WTC11 (cell line): ENCODE results near the gene INHBC. TPM values are rescaled to one million over a fixed set of nuclear protein-coding genes. Genes with fewer than 3 reads are reported as not detected.

Experiments
- ATAC-seq: fragments of 200-7000 bp; cut with Tn5 transposase; 2 replicates; pipeline ENCODE4 v1.10.0; 2021; ENCODE audit warnings: mild to moderate bottlenecking, moderate library complexity
- CTCF ChIA-PET: fragments of 300-600 bp; sonication (Branson Sonifier 250); formaldehyde crosslinking; loops from one replicate; lab custom pipeline; 2021; ENCODE audit warnings: antibody characterized with exemption; lab: Charles Lee
- POLR2A ChIA-PET: fragments of 350-600 bp; sonication (Branson Sonifier 250); formaldehyde crosslinking; loops from one replicate; lab custom pipeline; 2021; ENCODE audit warnings: antibody characterized with exemption; lab: Charles Lee
- DNase-seq: peaks from one replicate; pipeline ENCODE4 v3.0.0; 2021; ENCODE audit warnings: low spot score
- H3K27ac Mint-ChIP-seq: 2 replicates; pipeline ENCODE4 v1.8.0; 2021; ENCODE audit warnings: mixed read lengths
- H3K27me3 Mint-ChIP-seq: 2 replicates; pipeline ENCODE4 v1.8.0; 2021; ENCODE audit warnings: low read depth, mild to moderate bottlenecking, moderate library complexity, mixed read lengths
- H3K36me3 Mint-ChIP-seq: 2 replicates; pipeline ENCODE4 v1.8.0; 2021; ENCODE audit warnings: mixed read lengths
- H3K4me1 Mint-ChIP-seq: 2 replicates; pipeline ENCODE4 v1.8.0; 2022; ENCODE audit warnings: mixed read lengths
- H3K4me3 Mint-ChIP-seq: 2 replicates; pipeline ENCODE4 v1.8.0; 2021; ENCODE audit warnings: mild to moderate bottlenecking, moderate library complexity, mixed read lengths
- H3K9me3 Mint-ChIP-seq: 2 replicates; pipeline ENCODE4 v1.8.0; 2021; ENCODE audit warnings: mixed read lengths
- AFF4 ChIP-seq: sonication (generic); formaldehyde crosslinking; IDR thresholded peaks from 2 replicates; pipeline ENCODE4 v1.8.1; 2023; ENCODE audit warnings: mild to moderate bottlenecking, missing genetic modification reagents, borderline replicate concordance
- CDX4 ChIP-seq: fragments of 250-450 bp; sonication (Bioruptor Pico); IDR thresholded peaks from 2 replicates; pipeline ENCODE4 v1.9.0; 2021; ENCODE audit warnings: moderate library complexity, mild to moderate bottlenecking, inconsistent platforms, borderline replicate concordance
- FOXP4 ChIP-seq: sonication (generic); formaldehyde crosslinking; IDR thresholded peaks from 2 replicates; pipeline ENCODE4 v1.8.0; 2022; ENCODE audit warnings: mild to moderate bottlenecking, missing genetic modification reagents
- GABPB1 ChIP-seq: sonication (generic); formaldehyde crosslinking; IDR thresholded peaks from 2 replicates; pipeline ENCODE4 v1.8.1; 2023; ENCODE audit warnings: mild to moderate bottlenecking, missing genetic modification reagents
- HMGA2 ChIP-seq: fragments of 250-450 bp; sonication (Bioruptor Pico); IDR thresholded peaks from 2 replicates; pipeline ENCODE4 v1.4.0; 2021; ENCODE audit warnings: mild to moderate bottlenecking, moderate library complexity
- JUN ChIP-seq: sonication (generic); formaldehyde crosslinking; IDR thresholded peaks from 2 replicates; pipeline ENCODE4 v1.8.0; 2023; ENCODE audit warnings: mild to moderate bottlenecking, missing genetic modification reagents
- KAT7 ChIP-seq: sonication (generic); formaldehyde crosslinking; IDR thresholded peaks from 2 replicates; pipeline ENCODE4 v1.8.1; 2023; ENCODE audit warnings: missing genetic modification reagents, mild to moderate bottlenecking, borderline replicate concordance
- NR2C2 ChIP-seq: sonication (generic); formaldehyde crosslinking; IDR thresholded peaks from 2 replicates; pipeline ENCODE4 v1.8.0; 2022; ENCODE audit warnings: mild to moderate bottlenecking, missing genetic modification reagents
- SOX15 ChIP-seq: fragments of 250-450 bp; sonication (Bioruptor Pico); IDR thresholded peaks from 2 replicates; pipeline ENCODE4 v1.9.0; 2021; ENCODE audit warnings: mild to moderate bottlenecking
- TCF7 ChIP-seq: sonication (generic); formaldehyde crosslinking; IDR thresholded peaks from 2 replicates; pipeline ENCODE4 v1.8.0; 2022; ENCODE audit warnings: mild to moderate bottlenecking, low read depth, missing genetic modification reagents, moderate library complexity
- TEAD1 ChIP-seq: sonication (generic); formaldehyde crosslinking; IDR thresholded peaks from 2 replicates; pipeline ENCODE4 v1.8.0; 2022; ENCODE audit warnings: mild to moderate bottlenecking, missing genetic modification reagents
- TP53 ChIP-seq: sonication (generic); formaldehyde crosslinking; IDR thresholded peaks from 2 replicates; pipeline ENCODE4 v1.8.1; 2023; ENCODE audit warnings: mild to moderate bottlenecking, missing genetic modification reagents
- ZNF396 ChIP-seq: fragments of 250-450 bp; sonication (Bioruptor Pico); IDR thresholded peaks from 2 replicates; pipeline ENCODE4 v1.8.0; 2021; ENCODE audit warnings: mild to moderate bottlenecking, moderate library complexity, borderline replicate concordance
- total RNA-seq: library from RNA; stranded (reverse); gene quantifications from 3 replicates; pipeline ENCODE4 v1.2.3, GENCODE V29; 2021
- TF ChIP-seq, protein P1 (sequence below): fragments of 200-600 bp; IDR thresholded peaks from 2 replicates; pipeline ENCODE4 v1.8.0; 2022; ENCODE audit warnings: antibody characterized with exemption
- TF ChIP-seq, protein P2 (sequence below): sonication (generic); formaldehyde crosslinking; IDR thresholded peaks from 2 replicates; pipeline ENCODE4 v1.8.0; 2023; ENCODE audit warnings: missing genetic modification reagents, mild to moderate bottlenecking, borderline replicate concordance

The INHBC gene
- total RNA-seq, 1 experiment from 2014 or later, result 0.20 TPM

DNA sequence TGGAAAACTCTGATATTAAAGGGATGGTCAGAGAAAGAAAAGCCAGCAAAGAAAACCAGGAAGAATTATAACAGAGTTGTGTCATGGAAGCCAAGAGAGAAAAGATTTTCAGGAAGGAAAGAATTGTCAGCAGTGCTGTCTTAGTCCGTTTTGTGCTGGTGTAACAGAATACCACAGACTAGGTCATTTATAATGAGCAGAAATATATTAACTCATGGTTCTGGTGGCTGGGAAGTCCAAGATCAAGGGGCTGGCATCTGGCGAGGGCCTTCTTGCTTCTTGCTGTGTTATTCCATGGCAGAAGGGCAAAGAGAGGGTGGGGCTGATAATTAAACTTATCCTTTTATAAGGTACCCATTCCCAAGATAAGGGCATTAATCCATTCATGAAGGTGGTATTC lies 14.1 kb downstream of the INHBC start (continued):
- no peak for TF ChIP-seq JUN (CRISPR knock-in tag)
- TF ChIP-seq, protein P1, sequence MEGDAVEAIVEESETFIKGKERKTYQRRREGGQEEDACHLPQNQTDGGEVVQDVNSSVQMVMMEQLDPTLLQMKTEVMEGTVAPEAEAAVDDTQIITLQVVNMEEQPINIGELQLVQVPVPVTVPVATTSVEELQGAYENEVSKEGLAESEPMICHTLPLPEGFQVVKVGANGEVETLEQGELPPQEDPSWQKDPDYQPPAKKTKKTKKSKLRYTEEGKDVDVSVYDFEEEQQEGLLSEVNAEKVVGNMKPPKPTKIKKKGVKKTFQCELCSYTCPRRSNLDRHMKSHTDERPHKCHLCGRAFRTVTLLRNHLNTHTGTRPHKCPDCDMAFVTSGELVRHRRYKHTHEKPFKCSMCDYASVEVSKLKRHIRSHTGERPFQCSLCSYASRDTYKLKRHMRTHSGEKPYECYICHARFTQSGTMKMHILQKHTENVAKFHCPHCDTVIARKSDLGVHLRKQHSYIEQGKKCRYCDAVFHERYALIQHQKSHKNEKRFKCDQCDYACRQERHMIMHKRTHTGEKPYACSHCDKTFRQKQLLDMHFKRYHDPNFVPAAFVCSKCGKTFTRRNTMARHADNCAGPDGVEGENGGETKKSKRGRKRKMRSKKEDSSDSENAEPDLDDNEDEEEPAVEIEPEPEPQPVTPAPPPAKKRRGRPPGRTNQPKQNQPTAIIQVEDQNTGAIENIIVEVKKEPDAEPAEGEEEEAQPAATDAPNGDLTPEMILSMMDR, result no peak

- no peaks in the 10 kb centered on the region for H3K27me3 Mint-ChIP-seq
Observed at GRCh38 chr12:57449375-57449774, 14.8 kb downstream of the INHBC start.

More at GRCh38 chr12:57449375-57449774, 14.8 kb downstream of the INHBC start:
- Mint-ChIP-seq H3K4me3 (no peak overlapping the region), H3K36me3 (no peaks in the 10 kb centered on the region), H3K9me3 (peaks cover 3% of the 10 kb centered on the region), H3K4me1 (peaks cover 12% of the 10 kb centered on the region), H3K27ac (no peak overlapping the region)
- CTCF ChIA-PET, result interaction anchor here (9.4 kb wide), 1 partner anchor 142 kb away, joined by 245 read pairs; no protein-coding TSS in a partner anchor
- ATAC-seq, result no peak
- POLR2A ChIA-PET, result no interaction called here
- DNase-seq, result no peak
- TF ChIP-seq KAT7 (CRISPR knock-in tag), result no peak
- TF ChIP-seq, protein P2, sequence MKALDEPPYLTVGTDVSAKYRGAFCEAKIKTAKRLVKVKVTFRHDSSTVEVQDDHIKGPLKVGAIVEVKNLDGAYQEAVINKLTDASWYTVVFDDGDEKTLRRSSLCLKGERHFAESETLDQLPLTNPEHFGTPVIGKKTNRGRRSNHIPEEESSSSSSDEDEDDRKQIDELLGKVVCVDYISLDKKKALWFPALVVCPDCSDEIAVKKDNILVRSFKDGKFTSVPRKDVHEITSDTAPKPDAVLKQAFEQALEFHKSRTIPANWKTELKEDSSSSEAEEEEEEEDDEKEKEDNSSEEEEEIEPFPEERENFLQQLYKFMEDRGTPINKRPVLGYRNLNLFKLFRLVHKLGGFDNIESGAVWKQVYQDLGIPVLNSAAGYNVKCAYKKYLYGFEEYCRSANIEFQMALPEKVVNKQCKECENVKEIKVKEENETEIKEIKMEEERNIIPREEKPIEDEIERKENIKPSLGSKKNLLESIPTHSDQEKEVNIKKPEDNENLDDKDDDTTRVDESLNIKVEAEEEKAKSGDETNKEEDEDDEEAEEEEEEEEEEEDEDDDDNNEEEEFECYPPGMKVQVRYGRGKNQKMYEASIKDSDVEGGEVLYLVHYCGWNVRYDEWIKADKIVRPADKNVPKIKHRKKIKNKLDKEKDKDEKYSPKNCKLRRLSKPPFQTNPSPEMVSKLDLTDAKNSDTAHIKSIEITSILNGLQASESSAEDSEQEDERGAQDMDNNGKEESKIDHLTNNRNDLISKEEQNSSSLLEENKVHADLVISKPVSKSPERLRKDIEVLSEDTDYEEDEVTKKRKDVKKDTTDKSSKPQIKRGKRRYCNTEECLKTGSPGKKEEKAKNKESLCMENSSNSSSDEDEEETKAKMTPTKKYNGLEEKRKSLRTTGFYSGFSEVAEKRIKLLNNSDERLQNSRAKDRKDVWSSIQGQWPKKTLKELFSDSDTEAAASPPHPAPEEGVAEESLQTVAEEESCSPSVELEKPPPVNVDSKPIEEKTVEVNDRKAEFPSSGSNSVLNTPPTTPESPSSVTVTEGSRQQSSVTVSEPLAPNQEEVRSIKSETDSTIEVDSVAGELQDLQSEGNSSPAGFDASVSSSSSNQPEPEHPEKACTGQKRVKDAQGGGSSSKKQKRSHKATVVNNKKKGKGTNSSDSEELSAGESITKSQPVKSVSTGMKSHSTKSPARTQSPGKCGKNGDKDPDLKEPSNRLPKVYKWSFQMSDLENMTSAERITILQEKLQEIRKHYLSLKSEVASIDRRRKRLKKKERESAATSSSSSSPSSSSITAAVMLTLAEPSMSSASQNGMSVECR (CRISPR knock-in tag), result no peak
- TF ChIP-seq GABPB1 (CRISPR knock-in tag), result no peak
- no peak for TF ChIP-seq HMGA2 (CRISPR knock-in tag)
- no peak for TF ChIP-seq TP53 (CRISPR knock-in tag)
- no peak for TF ChIP-seq NR2C2
- TF ChIP-seq CDX4, result no peak
- TF ChIP-seq SOX15 (CRISPR knock-in tag), result no peak
- no peak for TF ChIP-seq TEAD1
- TF ChIP-seq AFF4 (CRISPR knock-in tag), result no peak
- TF ChIP-seq FOXP4 (CRISPR knock-in tag), result no peak
- TF ChIP-seq ZNF396 (CRISPR knock-in tag), result no peak
- no peak for TF ChIP-seq TCF7 (CRISPR knock-in tag)
- TF ChIP-seq, all 79 proteins: peak for 0
